Activated CD8-positive, alpha-beta memory T cell treated with anti-CD3 and anti-CD28 coated beads for 24 hours (primary cell): ENCODE measurements around the gene SMR3B.

ENCODE experiments used
- DNase-seq: peaks from one replicate; pipeline ENCODE4 v3.0.0-alpha.2; 2020

Gene SMR3B

GRCh38 chr4:70382691-70383181 lies at the start of gene SMR3B:
Gene SMR3B, plus strand, starts transcription at chr4:70383131. Its CDS starts 1,380 bp downstream, at chr4:70384511.
- DNase-seq, result no peak

- DNase-seq, result no peak
Observed at GRCh38 chr4:70334681-70335080, 48.2 kb upstream of the SMR3B start, which contains the start of gene CABS1. Gene CABS1, plus strand, starts transcription at chr4:70334981. Its CDS starts 59 bp downstream, at chr4:70335040.

GRCh38 chr4:70336043-70336442 lies 46.9 kb upstream of the SMR3B start:
- DNase-seq, result no peak

GRCh38 chr4:70337886-70338420 lies 45.0 kb upstream of the SMR3B start:
- DNase-seq, result no peak

GRCh38 chr4:70356185-70356584 lies 26.7 kb upstream of the SMR3B start:
- DNase-seq, result no peak

- DNase-seq, result no peak
Observed at GRCh38 chr4:70359115-70359661, 23.7 kb upstream of the SMR3B start.

- no peak for DNase-seq
Observed at GRCh38 chr4:70360460-70360859, 22.5 kb upstream of the SMR3B start, which contains the start of gene SMR3A. Gene SMR3A, plus strand, starts transcription at chr4:70360760. Its CDS starts 1,356 bp downstream, at chr4:70362116.

GRCh38 chr4:70364002-70364401 lies 18.9 kb upstream of the SMR3B start:
- no peak for DNase-seq

- DNase-seq, result no peak
Observed at GRCh38 chr4:70365479-70365878, 17.5 kb upstream of the SMR3B start.

GRCh38 chr4:70367813-70368212 lies 15.1 kb upstream of the SMR3B start:
- DNase-seq, result no peak

- DNase-seq, result no peak
Observed at GRCh38 chr4:70371987-70372386, 10.9 kb upstream of the SMR3B start.

GRCh38 chr4:70372760-70373159 lies 10.2 kb upstream of the SMR3B start:
- no peak for DNase-seq

GRCh38 chr4:70380578-70380977 lies 2.4 kb upstream of the SMR3B start:
- DNase-seq, result no peak

GRCh38 chr4:70392057-70392776 lies 9.3 kb downstream of the SMR3B start:
- no peak for DNase-seq

GRCh38 chr4:70397580-70397979 lies 14.6 kb downstream of the SMR3B start, which contains the start of gene OPRPN:
Gene OPRPN, plus strand, starts transcription at chr4:70397940. Its CDS starts 1,346 bp downstream, at chr4:70399286.
- DNase-seq, result no peak

- no peak for DNase-seq
Observed at GRCh38 chr4:70399319-70399718, 16.4 kb downstream of the SMR3B start.

- DNase-seq, result no peak
Observed at GRCh38 chr4:70402762-70403161, 19.8 kb downstream of the SMR3B start.

GRCh38 chr4:70405765-70406164 lies 22.8 kb downstream of the SMR3B start:
- DNase-seq, result no peak

- DNase-seq, result no peak
Observed at GRCh38 chr4:70425306-70425705, 42.4 kb downstream of the SMR3B start.

- DNase-seq, result no peak
Observed at GRCh38 chr4:70426789-70427188, 43.9 kb downstream of the SMR3B start.

GRCh38 chr4:70437197-70437596 lies 54.3 kb downstream of the SMR3B start:
- DNase-seq, result no peak
